HG02981 (cell line): ENCODE results near the gene ABCA4.

ENCODE experiments used
- ATAC-seq: cut with Tn5 transposase; IDR thresholded peaks from one replicate; pipeline ENCODE4 v1.9.1; 2021; ENCODE audit warnings: mild to moderate bottlenecking, moderate library complexity; ENCODE audit not compliant: unreplicated experiment

The ABCA4 gene

GRCh38 chr1:94031154-94031553 is 89.8 kb downstream of the ABCA4 start:
- no peak for ATAC-seq

- no peak for ATAC-seq
These were observed 91.6 kb downstream of the ABCA4 start for GRCh38 chr1:94029130-94029993.

- no peak for ATAC-seq
These were observed 93.0 kb downstream of the ABCA4 start for GRCh38 chr1:94027721-94028515.

- ATAC-seq: no peak
These were observed 94.1 kb downstream of the ABCA4 start for GRCh38 chr1:94026619-94027380.

- no peak for ATAC-seq
These were observed 95.3 kb downstream of the ABCA4 start for GRCh38 chr1:94025383-94026340.

GRCh38 chr1:94024104-94024792 is 96.7 kb downstream of the ABCA4 start:
- ATAC-seq: no peak

GRCh38 chr1:94022471-94023189 is 98.3 kb downstream of the ABCA4 start:
- ATAC-seq: no peak

- no peak for ATAC-seq
These were observed 100.0 kb downstream of the ABCA4 start for GRCh38 chr1:94020764-94021579.

GRCh38 chr1:94019327-94019726 is 101.6 kb downstream of the ABCA4 start:
- no peak for ATAC-seq

GRCh38 chr1:94017155-94017829 is 103.7 kb downstream of the ABCA4 start:
- ATAC-seq: no peak

- ATAC-seq: no peak
These were observed 105.5 kb downstream of the ABCA4 start for GRCh38 chr1:94015489-94015817.

- ATAC-seq: no peak
These were observed 106.1 kb downstream of the ABCA4 start for GRCh38 chr1:94014635-94015488.

- ATAC-seq: no peak
These were observed 106.9 kb downstream of the ABCA4 start for GRCh38 chr1:94014087-94014486.

GRCh38 chr1:94013367-94013878 is 107.5 kb downstream of the ABCA4 start:
- ATAC-seq: no peak

GRCh38 chr1:94012708-94013366 is 108.1 kb downstream of the ABCA4 start:
- no peak for ATAC-seq
